Osteocyte (in vitro differentiated cells): ENCODE measurements around the gene FURIN. TPM values are rescaled to one million over a fixed set of nuclear protein-coding genes. Genes with fewer than 3 reads are reported as not detected.
"Not testable (repeated sequence)": the region's sequence is repeated elsewhere in the genome, so short reads cannot be mapped to it uniquely, and the experiment has no call there.

ENCODE experiments used
- DNase-seq: peaks from one replicate; pipeline ENCODE4 v3.0.0; 2021; ENCODE audit warnings: mixed read lengths; ENCODE audit not compliant: unreplicated experiment; ENCODE audit errors: extremely low spot score
- H3K27ac Mint-ChIP-seq: one replicate; pipeline ENCODE4 v1.8.0; 2021; ENCODE audit warnings: mild to moderate bottlenecking, mixed read lengths; ENCODE audit not compliant: unreplicated experiment
- H3K27me3 Mint-ChIP-seq: one replicate; pipeline ENCODE4 v1.8.0; 2021; ENCODE audit warnings: mixed read lengths; ENCODE audit not compliant: unreplicated experiment
- H3K36me3 Mint-ChIP-seq: one replicate; pipeline ENCODE4 v1.8.0; 2021; ENCODE audit warnings: mixed read lengths; ENCODE audit not compliant: unreplicated experiment
- H3K4me1 Mint-ChIP-seq: one replicate; pipeline ENCODE4 v1.8.0; 2021; ENCODE audit warnings: mixed read lengths; ENCODE audit not compliant: unreplicated experiment
- H3K4me3 Mint-ChIP-seq: one replicate; pipeline ENCODE4 v1.8.0; 2021; ENCODE audit warnings: mild to moderate bottlenecking, moderate library complexity, mixed read lengths; ENCODE audit not compliant: unreplicated experiment
- H3K9me3 Mint-ChIP-seq: one replicate; pipeline ENCODE4 v1.8.0; 2021; ENCODE audit warnings: mixed read lengths; ENCODE audit not compliant: unreplicated experiment
- CTCF ChIP-seq: fragments of 200-600 bp; sonication (generic); IDR thresholded peaks from 2 replicates; pipeline ENCODE4 v1.5.0; 2021; ENCODE audit warnings: antibody characterized with exemption, mild to moderate bottlenecking, moderate library complexity
- total RNA-seq: library from RNA; stranded (reverse); gene quantifications from 2 replicates; pipeline ENCODE4 v1.2.1, GENCODE V29; 2021

Gene FURIN
- total RNA-seq, 1 donor from 2014 or later: 96.2 TPM

DNA sequence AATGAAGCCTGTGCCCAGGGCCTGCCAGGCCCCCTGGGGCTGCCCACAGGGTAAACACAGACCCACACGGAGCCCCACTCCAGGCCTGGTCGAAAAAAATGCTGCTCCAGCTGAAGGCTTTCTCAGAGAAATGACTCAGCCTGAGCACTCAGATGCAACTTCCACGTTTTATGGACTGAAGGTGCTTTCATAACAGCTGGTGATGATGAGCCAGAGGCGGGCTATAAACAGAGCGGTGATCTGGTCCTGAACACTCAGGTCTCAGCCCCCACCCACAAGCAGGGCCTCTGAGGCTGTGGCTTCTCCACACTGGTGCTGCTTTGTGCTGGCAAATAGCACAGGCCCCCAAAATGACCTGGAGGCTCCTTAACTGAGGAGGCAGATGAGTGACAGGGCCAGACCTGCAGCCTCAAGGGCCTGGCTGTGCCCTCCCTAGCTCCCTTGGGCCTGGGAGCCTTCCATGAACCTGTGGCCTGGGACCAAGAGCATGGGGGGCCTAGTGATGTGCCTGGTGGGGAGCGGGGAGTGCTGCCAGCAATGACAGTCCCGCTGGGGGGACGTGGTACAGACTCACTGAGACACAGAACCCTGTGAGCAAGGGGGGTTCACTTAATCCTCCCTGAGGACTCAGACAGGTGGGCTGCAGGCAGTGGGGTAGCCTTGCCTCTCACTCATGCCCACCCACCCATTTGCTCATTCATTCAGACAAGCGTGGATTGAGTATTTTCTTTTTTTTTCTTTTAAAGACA lies 23.0 kb upstream of the FURIN start:
- Mint-ChIP-seq H3K4me3 (no peak overlapping the region), H3K36me3 (no peaks in the 10 kb centered on the region), H3K27ac (peak overlapping the region; percentile 63), H3K4me1 (peaks cover 9% of the 10 kb centered on the region), H3K27me3 (no peaks in the 10 kb centered on the region), H3K9me3 (no peaks in the 10 kb centered on the region)
- DNase-seq: no peak
- TF ChIP-seq CTCF: no peak

- not testable (repeated sequence) for H3K36me3 Mint-ChIP-seq, H3K4me1 Mint-ChIP-seq, DNase-seq, H3K27ac Mint-ChIP-seq, H3K4me3 Mint-ChIP-seq, H3K9me3 Mint-ChIP-seq, H3K27me3 Mint-ChIP-seq
These were observed 19.0 kb upstream of the FURIN start for GRCh38 chr15:90849424-90849823.

DNA sequence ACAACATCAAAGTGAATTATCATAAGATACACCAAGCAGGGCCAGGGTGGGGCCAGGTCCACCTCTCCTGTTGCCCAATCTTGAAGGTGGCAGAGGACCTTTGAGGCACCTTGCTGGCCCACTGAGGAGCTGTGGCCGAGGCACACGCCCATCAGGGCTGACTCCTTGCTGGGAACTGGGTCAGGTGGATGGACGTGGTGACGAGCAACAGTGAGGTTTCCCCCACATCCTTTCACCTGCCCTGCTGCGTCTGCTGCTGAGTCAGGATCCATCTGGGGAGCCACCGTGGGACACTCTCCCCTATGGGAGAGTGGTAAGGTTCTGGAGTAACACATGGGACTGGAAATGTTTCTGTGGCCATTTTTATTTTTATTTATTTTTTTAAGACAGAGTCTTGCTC lies 17.3 kb upstream of the FURIN start:
- no peaks in the 10 kb centered on the region for H3K9me3 Mint-ChIP-seq
- H3K36me3 Mint-ChIP-seq: no peaks in the 10 kb centered on the region
- DNase-seq: no peak
- H3K27ac Mint-ChIP-seq: no peak overlapping the region
- H3K27me3 Mint-ChIP-seq: no peaks in the 10 kb centered on the region
- no peak overlapping the region for H3K4me3 Mint-ChIP-seq
- no peaks in the 10 kb centered on the region for H3K4me1 Mint-ChIP-seq
- TF ChIP-seq CTCF: no peak

- TF ChIP-seq CTCF: no peak
- H3K36me3 Mint-ChIP-seq: no peaks in the 10 kb centered on the region
- DNase-seq: no peak
- no peaks in the 10 kb centered on the region for H3K27me3 Mint-ChIP-seq
- H3K27ac Mint-ChIP-seq: no peak overlapping the region
- H3K9me3 Mint-ChIP-seq: no peaks in the 10 kb centered on the region
- H3K4me3 Mint-ChIP-seq: no peak overlapping the region
- H3K4me1 Mint-ChIP-seq: no peaks in the 10 kb centered on the region
These were observed 16.4 kb upstream of the FURIN start for GRCh38 chr15:90851940-90852339.

GRCh38 chr15:90855139-90855538 lies 13.2 kb upstream of the FURIN start:
- Mint-ChIP-seq H3K4me3 (no peak overlapping the region), H3K36me3 (no peaks in the 10 kb centered on the region), H3K4me1 (no peaks in the 10 kb centered on the region), H3K9me3 (no peaks in the 10 kb centered on the region), H3K27me3 (no peaks in the 10 kb centered on the region), H3K27ac (no peak overlapping the region)
- no peak for TF ChIP-seq CTCF
- no peak for DNase-seq
